IMR-90 (cell line): ENCODE data around the gene BNIP5. TPM values are rescaled to one million over a fixed set of nuclear protein-coding genes. Genes with fewer than 3 reads are reported as not detected.

Source experiments
- ATAC-seq: fragments of 200-7000 bp; cut with Tn5 transposase; 2 replicates; pipeline ENCODE4 v1.9.1; 2020; ENCODE audit warnings: low read depth, mild to moderate bottlenecking, moderate library complexity
- BruUV-seq: library from RNA; stranded (reverse); fragments of 400-500 nt; replicated peaks from 2 replicates; lab custom pipeline; 2021; lab: Mats Ljungman, UMichigan
- CTCF ChIA-PET: fragments of 300-600 bp; formaldehyde crosslinking; extraction: SDS; loops from one replicate; lab custom pipeline; 2021; ENCODE audit warnings: antibody characterized with exemption; lab: Yijun Ruan, JAX
- POLR2A ChIA-PET: fragments of 300-600 bp; sonication (Branson Sonifier 250); formaldehyde crosslinking; loops from one replicate; lab custom pipeline; 2022; ENCODE audit warnings: antibody characterized with exemption; ENCODE audit not compliant: unreplicated experiment; lab: Charles Lee
- DNase-seq: peaks from one replicate; pipeline ENCODE4 v3.0.0; 2013
- H2AFZ ChIP-seq: replicated peaks from 2 replicates; pipeline ENCODE3; 2013; ENCODE audit warnings: low read length, mild to moderate bottlenecking; ENCODE audit not compliant: poor library complexity
- H2AK5ac ChIP-seq: 2 replicates; pipeline ENCODE4 v1.6.1; 2013; ENCODE audit warnings: low read depth, low read length, inconsistent platforms
- H2AK9ac ChIP-seq: replicated peaks from 2 replicates; pipeline ENCODE3; 2013; ENCODE audit warnings: mild to moderate bottlenecking, low read depth, low read length, moderate library complexity; ENCODE audit not compliant: poor library complexity
- H2BK120ac ChIP-seq: 2 replicates; pipeline ENCODE4 v1.6.1; 2013; ENCODE audit warnings: low read depth, low read length, inconsistent platforms
- H2BK15ac ChIP-seq: 3 replicates; pipeline ENCODE4 v1.6.1; 2013; ENCODE audit warnings: low read depth, low read length, inconsistent platforms
- H2BK20ac ChIP-seq: 2 replicates; pipeline ENCODE4 v1.6.1; 2013; ENCODE audit warnings: low read depth, mild to moderate bottlenecking, inconsistent platforms, low read length, moderate library complexity
- H2BK5ac ChIP-seq: 2 replicates; pipeline ENCODE4 v1.6.1; 2013; ENCODE audit warnings: mild to moderate bottlenecking, low read depth, low read length, inconsistent platforms; ENCODE audit not compliant: poor library complexity, severe bottlenecking
- H3K14ac ChIP-seq: replicated peaks from 2 replicates; pipeline ENCODE4 v1.6.1; 2013; ENCODE audit warnings: low read depth, low read length, inconsistent platforms
- H3K18ac ChIP-seq: 2 replicates; pipeline ENCODE4 v1.6.1; 2013; ENCODE audit warnings: low read depth, low read length, control low read depth
- H3K23ac ChIP-seq: 2 replicates; pipeline ENCODE4 v1.6.1; 2013; ENCODE audit warnings: low read depth, low read length, inconsistent platforms
- H3K27ac ChIP-seq: 2 replicates; pipeline ENCODE4 v1.5.1; 2013; ENCODE audit warnings: mild to moderate bottlenecking, control low read depth, low read length; ENCODE audit not compliant: insufficient read depth
- H3K27me3 ChIP-seq: 2 replicates; pipeline ENCODE4 v1.6.1; 2013; ENCODE audit warnings: low read length; ENCODE audit not compliant: control insufficient read depth, insufficient read depth
- H3K36me3 ChIP-seq: 2 replicates; pipeline ENCODE4 v1.6.1; 2013; ENCODE audit warnings: low read length, mixed read lengths; ENCODE audit not compliant: control insufficient read depth, insufficient read depth
- H3K4ac ChIP-seq: 2 replicates; pipeline ENCODE4 v1.6.1; 2013; ENCODE audit warnings: low read depth, low read length, inconsistent platforms
- H3K4me1 ChIP-seq: 2 replicates; pipeline ENCODE4 v1.6.1; 2013; ENCODE audit warnings: low read length, mixed read lengths; ENCODE audit not compliant: control insufficient read depth, insufficient read depth
- H3K4me2 ChIP-seq: 2 replicates; pipeline ENCODE4 v1.6.1; 2013; ENCODE audit warnings: low read depth, mild to moderate bottlenecking, control low read depth, low read length, moderate library complexity
- H3K4me3 ChIP-seq: 2 replicates; pipeline ENCODE4 v1.5.1; 2013; ENCODE audit warnings: low read depth, mild to moderate bottlenecking, control low read depth, low read length, moderate library complexity; ENCODE audit not compliant: insufficient read depth
- H3K56ac ChIP-seq: 2 replicates; pipeline ENCODE4 v1.6.1; 2013; ENCODE audit warnings: low read length, inconsistent platforms; ENCODE audit not compliant: insufficient read depth; ENCODE audit errors: extremely low read depth
- H3K79me1 ChIP-seq, 2 experiments: 2 replicates each; pipeline ENCODE4 v1.6.1; 2013; ENCODE audit warnings: low read length in 2 of 2, inconsistent platforms in 1 of 2, low read depth in 1 of 2
- H3K9ac ChIP-seq: 2 replicates; pipeline ENCODE4 v1.6.1; 2013; ENCODE audit warnings: low read depth, low read length, control low read depth
- H3K9me1 ChIP-seq: 2 replicates; pipeline ENCODE4 v1.6.1; 2013; ENCODE audit warnings: low read length, inconsistent platforms; ENCODE audit not compliant: insufficient read depth
- H3K9me3 ChIP-seq: 2 replicates; pipeline ENCODE4 v1.6.1; 2013; ENCODE audit warnings: low read length; ENCODE audit not compliant: control insufficient read depth, insufficient read depth
- H4K20me1 ChIP-seq: 2 replicates; pipeline ENCODE4 v1.6.1; 2013; ENCODE audit warnings: low read length, inconsistent platforms; ENCODE audit not compliant: insufficient read depth
- H4K5ac ChIP-seq: 2 replicates; pipeline ENCODE4 v1.6.1; 2013; ENCODE audit warnings: mild to moderate bottlenecking, low read depth, low read length, control low read depth
- H4K8ac ChIP-seq, 2 experiments: 2 replicates each; pipeline ENCODE4 v1.6.1; 2013; ENCODE audit warnings: low read depth in 2 of 2, low read length in 2 of 2, control low read depth in 1 of 2, inconsistent platforms in 1 of 2
- H4K91ac ChIP-seq: 2 replicates; pipeline ENCODE4 v1.6.1; 2013; ENCODE audit warnings: low read depth, low read length, inconsistent platforms; ENCODE audit not compliant: insufficient read depth
- BHLHE40 ChIP-seq: fragments of 150-350 bp; IDR thresholded peaks from 2 replicates; pipeline ENCODE4 v1.6.1; 2016; ENCODE audit warnings: mild to moderate bottlenecking, low read depth, low read length
- CEBPB ChIP-seq: IDR thresholded peaks from 2 replicates; pipeline ENCODE4 v1.6.1; 2012; ENCODE audit warnings: low read depth, low read length, improper control_type of control experiment
- CHD1 ChIP-seq: IDR thresholded peaks from 2 replicates; pipeline ENCODE4 v1.6.1; 2012; ENCODE audit warnings: low read depth, low read length, improper control_type of control experiment
- ELK1 ChIP-seq: fragments of 150-350 bp; IDR thresholded peaks from 2 replicates; pipeline ENCODE4 v1.6.1; 2016; ENCODE audit warnings: low read depth, mild to moderate bottlenecking, low read length, moderate library complexity, borderline replicate concordance
- FOS ChIP-seq: fragments of 150-350 bp; IDR thresholded peaks from 2 replicates; pipeline ENCODE4 v1.6.1; 2016; ENCODE audit warnings: low read depth, low read length
- MAFK ChIP-seq: IDR thresholded peaks from 2 replicates; pipeline ENCODE4 v1.6.1; 2012; ENCODE audit warnings: low read depth, low read length, improper control_type of control experiment
- MAZ ChIP-seq: IDR thresholded peaks from 2 replicates; pipeline ENCODE4 v1.6.1; 2012; ENCODE audit warnings: low read depth, mild to moderate bottlenecking, low read length, improper control_type of control experiment, moderate library complexity, borderline replicate concordance
- MXI1 ChIP-seq: IDR thresholded peaks from 2 replicates; pipeline ENCODE4 v1.6.1; 2012; ENCODE audit warnings: low read depth, mild to moderate bottlenecking, low read length, moderate library complexity, borderline replicate concordance
- NFE2L2 ChIP-seq: fragments of 150-350 bp; IDR thresholded peaks from 2 replicates; pipeline ENCODE4 v1.6.1; 2016; ENCODE audit warnings: low read depth, mild to moderate bottlenecking, low read length
- POLR2A ChIP-seq: IDR thresholded peaks from 2 replicates; pipeline ENCODE4 v1.6.1; 2012; ENCODE audit warnings: mild to moderate bottlenecking, low read depth, low read length
- RAD21 ChIP-seq: IDR thresholded peaks from 2 replicates; pipeline ENCODE4 v1.6.1; 2012; ENCODE audit warnings: low read length, improper control_type of control experiment
- RCOR1 ChIP-seq: IDR thresholded peaks from 2 replicates; pipeline ENCODE4 v1.6.1; 2012; ENCODE audit warnings: mild to moderate bottlenecking, low read length, improper control_type of control experiment; ENCODE audit not compliant: insufficient replicate concordance
- SMC3 ChIP-seq: fragments of 150-350 bp; IDR thresholded peaks from 2 replicates; pipeline ENCODE4 v1.6.1; 2016; ENCODE audit warnings: low read depth, mild to moderate bottlenecking, antibody characterized with exemption, low read length, moderate library complexity
- USF2 ChIP-seq: fragments of 150-350 bp; IDR thresholded peaks from 2 replicates; pipeline ENCODE4 v1.6.1; 2017; ENCODE audit warnings: mild to moderate bottlenecking, antibody characterized with exemption, low read length, low read depth
- WGBS, 2 experiments: methylation state at CpG; one replicate each; pipeline versions ENCODE4 v1.1.5 to v1.1.7; 2013; ENCODE audit warnings: missing lambda C conversion rate in 2 of 2; ENCODE audit not compliant: insufficient read length in 1 of 2; ENCODE audit errors: extremely low coverage in 2 of 2; 5-methylcytosine and 5-hydroxymethylcytosine counted together
- dilution Hi-C: fragments of 300-500 bp; cut with HindIII; formaldehyde crosslinking; loops from one replicate; pipeline ENCODE4 v1.14.3; 2018; ENCODE audit warnings: low sequenced_read_pairs; ENCODE audit not compliant: unreplicated experiment
- in situ Hi-C: fragments of 300-500 bp; cut with MboI; formaldehyde crosslinking; loops from 3 replicates; pipeline ENCODE4 v1.14.3; 2019; ENCODE audit warnings: low sequenced_read_pairs, inconsistent platforms, mixed read lengths
- intact Hi-C: fragments of 100-400 bp; cut with micrococcal nuclease; formaldehyde crosslinking; loops from 2 replicates; pipeline ENCODE4 v1.10.0; 2022
- polyA plus RNA-seq, 3 experiments: library from polyadenylated mRNA; depleted of rRNA; stranded (reverse); fragments of >200 nt; gene quantifications; 2 replicates each; pipeline ENCODE4 v1.2.3, GENCODE V29; 2012; ENCODE audit warnings: low replicate concordance in 1 of 3
- total RNA-seq: library from RNA; depleted of rRNA; stranded (reverse); fragments of >200 nt; gene quantifications from 2 replicates; pipeline ENCODE4 v1.2.3, GENCODE V29; 2012

The BNIP5 gene
- total and polyA plus RNA-seq, 2 of the 4 experiments (the other 2 are of a cell fraction) = not detected

DNA sequence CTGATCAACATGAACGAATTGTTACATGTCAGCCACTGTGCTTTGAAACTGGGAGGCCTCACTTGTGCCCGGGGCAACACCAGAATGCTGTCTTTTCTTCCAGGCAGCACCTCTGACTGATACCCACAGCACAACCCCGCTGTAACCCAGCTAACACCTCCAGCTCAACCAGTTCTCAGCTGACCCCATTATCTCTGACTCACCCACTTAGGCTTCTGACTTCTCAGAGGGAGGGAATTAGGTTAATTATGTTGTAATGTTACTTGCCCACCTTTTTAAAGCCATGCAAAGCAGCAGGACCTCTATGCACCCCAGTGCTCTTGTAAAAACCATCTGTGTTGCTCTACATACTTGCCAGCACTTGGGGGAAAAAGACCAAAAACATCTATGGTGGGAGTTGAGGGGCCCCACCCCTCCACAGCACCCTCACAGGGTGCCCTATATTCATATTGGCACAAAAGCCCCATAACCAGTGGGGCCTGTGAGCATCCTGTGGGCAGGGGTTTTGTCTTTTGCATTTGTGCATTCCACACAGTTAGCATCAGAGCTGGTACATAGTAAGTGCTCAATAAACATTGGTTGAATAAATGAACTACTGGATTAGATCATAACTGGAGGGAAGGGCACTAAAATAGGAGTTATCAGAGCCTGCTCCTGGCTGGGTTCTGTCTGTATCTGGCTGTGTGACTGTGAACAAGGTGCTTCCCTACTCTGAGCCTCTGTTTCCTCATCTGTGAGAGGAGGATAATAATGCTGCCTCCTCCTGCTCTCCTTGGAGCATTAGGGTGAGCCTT lies 22.3 kb downstream of the BNIP5 start (continued):
- TF ChIP-seq CEBPB = no peak

DNA sequence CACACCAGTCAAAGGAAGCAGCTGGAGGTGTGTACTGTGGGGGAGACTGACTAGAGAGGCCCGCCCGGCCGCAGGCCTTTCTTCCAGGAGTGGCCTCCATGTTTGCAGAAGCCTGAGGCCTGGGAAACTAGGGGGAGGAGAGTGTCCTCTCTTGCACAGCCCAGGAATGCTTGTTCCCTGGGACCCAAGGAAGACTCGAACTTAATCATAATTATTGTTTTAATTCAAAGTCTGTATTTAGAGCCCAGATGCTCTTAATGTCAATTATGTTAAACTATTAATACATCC lies 23.1 kb downstream of the BNIP5 start:
- Histone ChIP-seq H3K9me1 (no peaks in the 10 kb centered on the region), H4K91ac (no peak overlapping the region), H3K27me3 (peaks cover 81% of the 10 kb centered on the region), H2BK15ac (no peak overlapping the region), H2AK5ac (no peak overlapping the region), H2BK120ac (no peak overlapping the region), H4K8ac (no peak overlapping the region), H3K36me3 (no peaks in the 10 kb centered on the region), H2AK9ac (no peak overlapping the region), H3K4me1 (no peaks in the 10 kb centered on the region), H4K20me1 (no peaks in the 10 kb centered on the region; the same call in 1 of the 2 replicates), H3K9ac (no peak overlapping the region), H2AFZ (no peak overlapping the region), H3K23ac (no peak overlapping the region), H3K4me3 (no peak overlapping the region), H3K79me1 (no peaks in the 10 kb centered on the region), H3K4ac (no peak overlapping the region), H3K4me2 (no peak overlapping the region), H3K56ac (no peak overlapping the region), H3K27ac (no peak overlapping the region), H3K14ac (no peak overlapping the region), H4K5ac (no peak overlapping the region), H3K18ac (no peak overlapping the region), H3K9me3 (peaks cover 3% of the 10 kb centered on the region), H2BK5ac (no peak overlapping the region), H2BK20ac (no peak overlapping the region)
- WGBS, 2 experiments = no CpG with 5 or more reads among the region's 4 CpGs
- in situ Hi-C loops (no loop called here), dilution Hi-C loops (no loop called here), intact Hi-C loops (no loop called here)
- no peak for ATAC-seq
- ChIA-PET CTCF (interaction anchor here (0.6 kb wide), 2 partner anchors 227 to 338 kb away, joined by 3 read pairs; no protein-coding TSS in a partner anchor), POLR2A (interaction anchor here (0.7 kb wide), 1 partner anchor 309 kb away, joined by 3 read pairs; no protein-coding TSS in a partner anchor)
- no peak for DNase-seq
- no TSS peak for BruUV-seq
- TF ChIP-seq POLR2A = no peak
- no peak for TF ChIP-seq MAZ
- no peak for TF ChIP-seq MAFK
- TF ChIP-seq BHLHE40 = no peak
- TF ChIP-seq RAD21 = no peak
- TF ChIP-seq USF2 = no peak
- no peak for TF ChIP-seq MXI1
- TF ChIP-seq RCOR1 = no peak
- TF ChIP-seq ELK1 = no peak
- no peak for TF ChIP-seq CHD1
- no peak for TF ChIP-seq SMC3
- TF ChIP-seq NFE2L2 = no peak
- TF ChIP-seq FOS = no peak
